Neuronal stem cell (in vitro differentiated cells): ENCODE measurements around the gene C14orf132.

ENCODE experiments used
- DNase-seq: peaks from one replicate; pipeline ENCODE4 v3.0.0-alpha.2; 2013; ENCODE audit warnings: low spot score
- H2AFZ ChIP-seq: one replicate; pipeline ENCODE4 v1.6.1; 2013; ENCODE audit warnings: mild to moderate bottlenecking, low read length, inconsistent platforms
- H2AK5ac ChIP-seq: 2 replicates; pipeline ENCODE4 v1.6.1; 2013; ENCODE audit warnings: low read depth, mild to moderate bottlenecking, inconsistent platforms, low read length, moderate library complexity, mixed read lengths
- H2BK120ac ChIP-seq: 2 replicates; pipeline ENCODE4 v1.6.1; 2013; ENCODE audit warnings: low read depth, mild to moderate bottlenecking, inconsistent platforms, low read length, moderate library complexity, mixed read lengths
- H2BK12ac ChIP-seq: one replicate; pipeline ENCODE4 v1.6.1; 2013; ENCODE audit warnings: low read length, inconsistent platforms
- H2BK15ac ChIP-seq: 2 replicates; pipeline ENCODE4 v1.6.1; 2013; ENCODE audit warnings: mild to moderate bottlenecking, low read length, inconsistent platforms, mixed read lengths
- H2BK5ac ChIP-seq: one replicate; pipeline ENCODE4 v1.6.1; 2013; ENCODE audit warnings: inconsistent platforms, mild to moderate bottlenecking, low read length, moderate library complexity
- H3K14ac ChIP-seq: one replicate; pipeline ENCODE4 v1.6.1; 2013; ENCODE audit warnings: low read length, inconsistent platforms
- H3K18ac ChIP-seq: 2 replicates; pipeline ENCODE4 v1.6.1; 2013; ENCODE audit warnings: low read length, inconsistent platforms
- H3K23ac ChIP-seq: 2 replicates; pipeline ENCODE4 v1.6.1; 2013; ENCODE audit warnings: low read depth, mild to moderate bottlenecking, mixed read lengths, low read length, inconsistent platforms; ENCODE audit not compliant: poor library complexity
- H3K27ac ChIP-seq: replicated peaks from 3 replicates; pipeline ENCODE4 v1.5.1; 2013; ENCODE audit warnings: low read length, inconsistent platforms
- H3K27me3 ChIP-seq, 3 experiments: 2 replicates each; pipeline ENCODE4 v1.6.1; 2013; ENCODE audit warnings: low read length in 3 of 3, mild to moderate bottlenecking in 2 of 3, inconsistent platforms in 1 of 3, low read depth in 1 of 3, mixed read lengths in 1 of 3, moderate library complexity in 1 of 3; ENCODE audit not compliant: control insufficient read depth in 3 of 3, insufficient read depth in 3 of 3
- H3K36me3 ChIP-seq, 2 donors: replicated peaks in 1 of 2; 2 replicates each; pipeline ENCODE4 v1.6.1; 2013; ENCODE audit warnings: low read length in 2 of 2; ENCODE audit not compliant: control insufficient read depth in 2 of 2, insufficient read depth in 2 of 2
- H3K4ac ChIP-seq: 2 replicates; pipeline ENCODE4 v1.6.1; 2013; ENCODE audit warnings: inconsistent platforms, mild to moderate bottlenecking, low read length, moderate library complexity
- H3K4me1 ChIP-seq, 2 donors: 1 replicate in 1 of 2; 2 replicates in 1 of 2; pipeline ENCODE4 v1.6.1; 2013; ENCODE audit warnings: low read length in 2 of 2, low read depth in 1 of 2; ENCODE audit not compliant: control insufficient read depth in 2 of 2, insufficient read depth in 1 of 2
- H3K4me2 ChIP-seq: one replicate; pipeline ENCODE4 v1.6.1; 2013; ENCODE audit warnings: mild to moderate bottlenecking, low read length, inconsistent platforms; ENCODE audit not compliant: insufficient read depth, poor library complexity, severe bottlenecking
- H3K4me3 ChIP-seq, 2 donors: 2 replicates each; pipeline ENCODE4 v1.5.1; 2013; ENCODE audit warnings: low read length in 2 of 2, mild to moderate bottlenecking in 2 of 2, inconsistent platforms in 1 of 2, moderate library complexity in 1 of 2
- H3K79me1 ChIP-seq: one replicate; pipeline ENCODE4 v1.6.1; 2013; ENCODE audit warnings: low read depth, mild to moderate bottlenecking, inconsistent platforms, low read length, moderate library complexity
- H3K9ac ChIP-seq: one replicate; pipeline ENCODE4 v1.6.1; 2013; ENCODE audit warnings: mild to moderate bottlenecking, low read depth, low read length, inconsistent platforms; ENCODE audit not compliant: poor library complexity
- H3K9me3 ChIP-seq, 2 donors: replicated peaks in 1 of 2; 2 replicates each; pipeline versions ENCODE3 to v1.6.1; 2013; ENCODE audit warnings: low read length in 2 of 2, mild to moderate bottlenecking in 2 of 2, inconsistent platforms in 1 of 2, low read depth in 1 of 2, mixed read lengths in 1 of 2, moderate library complexity in 1 of 2; ENCODE audit not compliant: control insufficient read depth in 2 of 2, insufficient read depth in 1 of 2
- H4K8ac ChIP-seq: one replicate; pipeline ENCODE4 v1.6.1; 2013; ENCODE audit warnings: low read depth, mild to moderate bottlenecking, inconsistent platforms, low read length, moderate library complexity
- H4K91ac ChIP-seq: one replicate; pipeline ENCODE4 v1.6.1; 2013; ENCODE audit warnings: low read length, low read depth, mild to moderate bottlenecking, inconsistent platforms; ENCODE audit not compliant: poor library complexity
- WGBS, 2 donors: extraction: QIAGEN DNeasy Blood & Tissue Kit; methylation state at CpG; one replicate each; pipeline ENCODE4 v1.1.7; 2013; ENCODE audit warnings: missing lambda C conversion rate in 2 of 2, mixed read lengths in 1 of 2; ENCODE audit not compliant: insufficient read length in 2 of 2, insufficient replicate concordance in 1 of 2; ENCODE audit errors: extremely low coverage in 2 of 2; 5-methylcytosine and 5-hydroxymethylcytosine counted together

C14orf132 gene

DNA sequence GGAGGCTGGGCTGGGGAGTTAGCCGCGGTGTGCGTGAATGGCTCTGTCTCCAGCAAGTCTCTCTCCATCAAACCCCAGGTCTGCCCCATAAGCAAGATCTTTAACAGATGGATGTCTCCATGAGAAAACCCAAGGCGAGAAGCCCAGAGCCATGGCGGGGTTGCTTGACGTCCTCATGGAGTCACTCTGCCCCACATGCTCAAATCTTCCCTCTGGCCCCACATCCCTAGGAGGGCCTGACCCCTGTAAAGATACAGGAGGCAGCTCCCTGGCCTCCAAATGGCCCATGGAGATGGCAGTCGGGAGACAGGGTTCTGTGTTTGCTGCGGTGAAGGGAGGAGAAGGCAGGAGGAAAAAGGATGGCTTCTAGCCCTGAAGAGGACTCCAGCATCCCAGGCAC, 49.3 kb downstream of the C14orf132 start:
- no peak overlapping the region for H3K23ac ChIP-seq
- no CpG with 5 or more reads among the region's 8 CpGs for WGBS, 2 donors

GRCh38 chr14:96088911-96089310, 49.7 kb downstream of the C14orf132 start:
- Histone ChIP-seq H3K14ac (no peak overlapping the region), H3K4me2 (no peak overlapping the region), H2BK12ac (no peak overlapping the region), H3K36me3 (peaks cover 0 to 46% of the 10 kb centered on the region in 2 donors), H3K4me1 (no peaks in the 10 kb centered on the region), H3K27ac (no peak overlapping the region), H2AK5ac (no peak overlapping the region), H3K27me3 (no peaks in the 10 kb centered on the region), H4K8ac (no peak overlapping the region), H2BK5ac (no peak overlapping the region), H3K18ac (no peak overlapping the region), H4K91ac (no peak overlapping the region), H3K79me1 (no peaks in the 10 kb centered on the region), H3K9me3 (no peaks in the 10 kb centered on the region), H2AFZ (no peak overlapping the region), H3K9ac (no peak overlapping the region), H2BK120ac (no peak overlapping the region), H2BK15ac (no peak overlapping the region), H3K23ac (no peak overlapping the region), H3K4me3 (no peak overlapping the region), H3K4ac (no peak overlapping the region)
- no CpG with 5 or more reads among the region's 7 CpGs for WGBS, 2 donors
- DNase-seq: no peak

More for the DNA sequence above, 49.3 kb downstream of the C14orf132 start:
- Histone ChIP-seq H2AFZ (no peak overlapping the region), H3K79me1 (no peaks in the 10 kb centered on the region), H3K36me3 (peaks cover 0 to 46% of the 10 kb centered on the region in 2 donors), H3K27ac (no peak overlapping the region), H2AK5ac (no peak overlapping the region), H3K9me3 (no peaks in the 10 kb centered on the region), H3K9ac (no peak overlapping the region), H3K18ac (no peak overlapping the region), H3K4me2 (no peak overlapping the region), H3K27me3 (no peaks in the 10 kb centered on the region), H4K91ac (no peak overlapping the region), H2BK12ac (no peak overlapping the region), H2BK15ac (no peak overlapping the region), H3K4me1 (no peaks in the 10 kb centered on the region), H2BK5ac (no peak overlapping the region), H4K8ac (no peak overlapping the region), H3K4ac (no peak overlapping the region), H2BK120ac (no peak overlapping the region), H3K14ac (no peak overlapping the region), H3K4me3 (no peak overlapping the region)
- DNase-seq: no peak

GRCh38 chr14:96089401-96089800, 50.2 kb downstream of the C14orf132 start:
- H3K79me1 ChIP-seq: no peaks in the 10 kb centered on the region
- no peak overlapping the region for H4K91ac ChIP-seq
- H3K9me3 ChIP-seq: no peaks in the 10 kb centered on the region
- H2AFZ ChIP-seq: no peak overlapping the region
- no CpG with 5 or more reads among the region's 4 CpGs for WGBS, 2 donors
- no peak overlapping the region for H2BK5ac ChIP-seq
- no peak overlapping the region for H3K27ac ChIP-seq
- H3K4me2 ChIP-seq: no peak overlapping the region
- no peak overlapping the region for H2BK15ac ChIP-seq
- no peak overlapping the region for H4K8ac ChIP-seq
- no peak overlapping the region for H3K4me3 ChIP-seq
- no peak overlapping the region for H2AK5ac ChIP-seq
- H3K27me3 ChIP-seq: no peaks in the 10 kb centered on the region
- H3K18ac ChIP-seq: no peak overlapping the region
- no peak for DNase-seq
- no peak overlapping the region for H3K9ac ChIP-seq
- peaks cover 0 to 46% of the 10 kb centered on the region in 2 donors for H3K36me3 ChIP-seq
- no peaks in the 10 kb centered on the region for H3K4me1 ChIP-seq
- H3K14ac ChIP-seq: no peak overlapping the region
- H2BK12ac ChIP-seq: no peak overlapping the region
- H2BK120ac ChIP-seq: no peak overlapping the region
- H3K23ac ChIP-seq: no peak overlapping the region
- H3K4ac ChIP-seq: no peak overlapping the region

DNA sequence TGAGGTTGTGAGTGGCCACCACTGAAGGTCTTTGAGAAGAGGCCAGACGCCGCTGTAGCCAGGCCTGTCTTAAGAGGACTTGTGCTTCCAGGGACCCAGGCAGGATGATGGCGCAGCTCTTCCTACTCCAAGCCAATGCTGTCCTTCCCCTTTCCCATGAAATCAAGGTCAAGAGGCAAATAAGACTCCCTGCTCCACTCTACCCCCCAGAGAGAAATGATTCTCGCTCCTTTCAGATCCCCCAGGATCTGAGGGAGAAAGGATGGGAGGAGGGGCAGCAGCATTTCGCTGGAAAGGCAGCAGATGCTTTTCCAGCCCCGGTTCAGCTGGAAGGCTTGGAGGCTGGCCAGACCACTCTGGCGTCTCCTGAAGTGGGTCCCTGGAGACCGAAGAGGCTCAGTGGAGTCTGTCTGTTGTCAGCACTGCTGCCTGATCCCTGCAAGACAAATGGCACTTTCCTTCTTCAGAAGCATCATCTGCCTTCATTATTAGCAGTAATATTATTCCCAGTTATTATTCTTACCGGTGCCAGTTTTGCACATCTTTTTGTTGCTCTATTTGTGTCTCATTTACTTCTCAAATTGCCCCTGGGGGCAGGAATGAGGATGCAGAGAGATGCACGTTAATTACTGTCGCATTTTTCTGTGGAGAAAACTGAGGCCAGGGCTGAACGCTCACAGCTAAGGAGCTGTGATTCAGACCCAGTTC, 51.4 kb downstream of the C14orf132 start:
- no peak overlapping the region for H4K8ac ChIP-seq
- H3K4me3 ChIP-seq: no peak overlapping the region
- no peak overlapping the region for H3K4me2 ChIP-seq
- no peak overlapping the region for H2AFZ ChIP-seq
- no peak overlapping the region for H3K14ac ChIP-seq
- H2BK120ac ChIP-seq: no peak overlapping the region
- H3K79me1 ChIP-seq: no peaks in the 10 kb centered on the region
- no peak overlapping the region for H2BK12ac ChIP-seq
- H3K27me3 ChIP-seq: no peaks in the 10 kb centered on the region
- no peaks in the 10 kb centered on the region for H3K9me3 ChIP-seq
- no peak overlapping the region for H3K23ac ChIP-seq
- H4K91ac ChIP-seq: no peak overlapping the region
- H2BK5ac ChIP-seq: no peak overlapping the region
- no peak overlapping the region for H3K27ac ChIP-seq
- H2AK5ac ChIP-seq: no peak overlapping the region
- no peak overlapping the region for H2BK15ac ChIP-seq
- WGBS, 2 donors: no CpG with 5 or more reads among the region's 12 CpGs
- DNase-seq: no peak
- peaks cover 0 to 1% of the 10 kb centered on the region in 2 donors for H3K4me1 ChIP-seq
- H3K18ac ChIP-seq: no peak overlapping the region
- no peak overlapping the region for H3K4ac ChIP-seq
- H3K36me3 ChIP-seq: peaks cover 0 to 46% of the 10 kb centered on the region in 2 donors
- no peak overlapping the region for H3K9ac ChIP-seq
